Stomach (tissue), 4 donors: ENCODE results near the gene MSI2.

Source experiments
- POLR2A ChIP-seq, 4 donors: fragments of 450-650 bp; IDR thresholded peaks; one replicate each; pipeline ENCODE4 v1.6.1; 2016; ENCODE audit warnings: antibody characterized with exemption in 4 of 4, control low read depth in 2 of 4, mild to moderate bottlenecking in 1 of 4, moderate library complexity in 1 of 4
- TF ChIP-seq, protein P1 (sequence below), 7 experiments: fragments of 450-650 bp in 4 of 7; fragments of 200-600 bp in 3 of 7; sonication (generic) in 3 of 7; IDR thresholded peaks; one replicate each; pipeline ENCODE4 v1.5.1; 2016 to 2019; ENCODE audit warnings: antibody characterized with exemption in 7 of 7, control low read depth in 2 of 7, mild to moderate bottlenecking in 1 of 7

DNA sequence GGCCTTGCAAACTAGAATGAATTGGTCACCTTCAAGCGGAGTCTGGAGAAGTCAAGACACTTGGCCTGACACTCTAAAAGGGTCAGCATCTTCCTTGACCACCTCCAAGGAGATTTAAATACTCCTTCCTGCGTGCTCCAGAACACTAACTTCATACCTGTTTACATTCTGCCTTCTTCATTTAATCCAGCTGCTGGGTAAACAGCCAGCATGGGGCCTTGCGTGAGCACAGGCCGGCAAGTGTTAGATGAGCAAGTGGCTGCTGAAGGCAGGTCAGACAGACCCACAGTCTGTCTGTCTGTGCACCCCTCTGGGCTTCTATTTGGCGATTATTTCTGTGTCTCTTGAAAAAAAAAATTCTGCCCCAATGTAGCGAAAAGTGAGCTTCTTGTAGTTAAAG lies 153.8 kb downstream of the MSI2 start:
- no peak for TF ChIP-seq POLR2A (IDR thresholded peaks at IDR 0.05)
- TF ChIP-seq, protein P1, sequence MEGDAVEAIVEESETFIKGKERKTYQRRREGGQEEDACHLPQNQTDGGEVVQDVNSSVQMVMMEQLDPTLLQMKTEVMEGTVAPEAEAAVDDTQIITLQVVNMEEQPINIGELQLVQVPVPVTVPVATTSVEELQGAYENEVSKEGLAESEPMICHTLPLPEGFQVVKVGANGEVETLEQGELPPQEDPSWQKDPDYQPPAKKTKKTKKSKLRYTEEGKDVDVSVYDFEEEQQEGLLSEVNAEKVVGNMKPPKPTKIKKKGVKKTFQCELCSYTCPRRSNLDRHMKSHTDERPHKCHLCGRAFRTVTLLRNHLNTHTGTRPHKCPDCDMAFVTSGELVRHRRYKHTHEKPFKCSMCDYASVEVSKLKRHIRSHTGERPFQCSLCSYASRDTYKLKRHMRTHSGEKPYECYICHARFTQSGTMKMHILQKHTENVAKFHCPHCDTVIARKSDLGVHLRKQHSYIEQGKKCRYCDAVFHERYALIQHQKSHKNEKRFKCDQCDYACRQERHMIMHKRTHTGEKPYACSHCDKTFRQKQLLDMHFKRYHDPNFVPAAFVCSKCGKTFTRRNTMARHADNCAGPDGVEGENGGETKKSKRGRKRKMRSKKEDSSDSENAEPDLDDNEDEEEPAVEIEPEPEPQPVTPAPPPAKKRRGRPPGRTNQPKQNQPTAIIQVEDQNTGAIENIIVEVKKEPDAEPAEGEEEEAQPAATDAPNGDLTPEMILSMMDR (IDR thresholded peaks at IDR 0.05), result no peak
